Cerebellar nuclear complex (tissue), 1 donor: ENCODE data around the gene FHAD1.

Source experiments
- DNase-seq, 2 experiments: peaks; one replicate each; lab custom pipeline; 2025; lab: John Stamatoyannopoulos, UW

Gene FHAD1

DNA sequence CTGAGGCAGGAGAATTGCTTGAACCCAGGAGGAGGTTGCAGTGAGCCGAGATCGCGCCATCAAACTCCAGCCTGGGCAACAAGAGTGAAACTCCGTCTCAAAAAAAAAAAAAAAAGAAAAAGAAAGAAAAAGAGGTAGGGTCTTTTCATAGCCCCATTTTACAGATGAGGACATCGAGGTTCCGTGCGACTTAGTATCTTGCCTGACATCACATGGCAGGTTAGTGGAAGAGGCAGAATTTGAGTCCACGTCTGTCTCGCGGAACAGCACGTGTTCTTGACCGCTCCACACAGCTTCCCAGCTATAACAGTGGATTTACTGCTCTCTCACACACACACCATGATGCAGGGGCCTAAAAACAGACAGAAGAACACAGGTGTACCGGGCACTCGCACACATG, 192.3 kb downstream of the FHAD1 start:
- DNase-seq = no peak

DNA sequence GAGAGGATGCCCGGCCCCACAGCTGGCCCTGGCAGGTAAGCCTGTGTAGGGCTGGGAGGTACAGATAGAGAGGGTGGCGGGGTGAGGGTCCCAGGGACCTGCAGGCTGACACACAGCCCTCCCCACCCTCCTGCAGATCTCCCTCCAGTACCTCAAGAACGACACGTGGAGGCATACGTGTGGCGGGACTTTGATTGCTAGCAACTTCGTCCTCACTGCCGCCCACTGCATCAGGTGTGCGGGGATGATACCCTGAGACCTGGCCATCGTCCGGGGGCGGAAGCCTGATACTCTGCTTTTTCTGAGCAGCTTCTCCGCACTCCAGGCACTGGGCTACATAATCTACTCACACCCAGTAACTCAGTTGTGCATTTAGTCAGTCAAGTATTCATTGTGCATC, 193.3 kb downstream of the FHAD1 start:
- DNase-seq = no peak

DNA sequence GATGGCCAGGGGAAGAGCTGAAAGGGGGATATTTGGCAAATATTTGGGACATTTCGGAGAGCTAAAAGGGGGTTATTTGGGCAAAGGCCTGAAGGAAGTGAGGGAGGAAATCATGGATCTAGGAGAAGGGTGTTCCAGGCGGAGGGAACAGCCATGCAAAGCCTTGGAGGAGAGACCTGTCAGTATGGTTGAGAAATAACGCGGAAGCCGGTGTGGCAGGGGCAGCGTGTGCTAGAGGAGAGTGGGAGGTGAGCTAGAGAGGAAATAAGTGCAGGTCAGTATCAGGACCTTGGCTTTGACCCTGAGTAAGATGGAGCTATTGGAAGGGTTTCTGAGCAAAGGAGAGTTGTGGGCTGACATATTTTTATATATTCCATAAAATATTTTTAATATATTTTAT, 194.2 kb downstream of the FHAD1 start:
- no peak for DNase-seq

DNA sequence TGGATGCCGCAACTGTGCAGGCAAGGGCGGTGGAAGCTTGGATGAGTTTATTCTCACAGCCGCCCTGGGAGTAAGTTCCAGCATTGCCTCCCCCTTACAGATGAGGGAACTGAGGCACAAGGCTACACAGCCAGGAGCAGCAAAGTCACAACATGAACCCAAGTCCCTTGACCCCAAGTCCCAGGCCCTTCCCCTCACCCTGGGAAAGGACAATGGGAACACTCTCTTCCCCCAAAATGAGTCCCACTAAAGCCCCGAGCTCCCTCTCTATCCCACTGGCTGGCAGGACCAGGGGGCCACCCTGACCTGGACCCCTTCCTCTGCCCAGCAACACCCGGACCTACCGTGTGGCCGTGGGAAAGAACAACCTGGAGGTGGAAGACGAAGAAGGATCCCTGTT, 195.1 kb downstream of the FHAD1 start:
- no peak for DNase-seq

DNA sequence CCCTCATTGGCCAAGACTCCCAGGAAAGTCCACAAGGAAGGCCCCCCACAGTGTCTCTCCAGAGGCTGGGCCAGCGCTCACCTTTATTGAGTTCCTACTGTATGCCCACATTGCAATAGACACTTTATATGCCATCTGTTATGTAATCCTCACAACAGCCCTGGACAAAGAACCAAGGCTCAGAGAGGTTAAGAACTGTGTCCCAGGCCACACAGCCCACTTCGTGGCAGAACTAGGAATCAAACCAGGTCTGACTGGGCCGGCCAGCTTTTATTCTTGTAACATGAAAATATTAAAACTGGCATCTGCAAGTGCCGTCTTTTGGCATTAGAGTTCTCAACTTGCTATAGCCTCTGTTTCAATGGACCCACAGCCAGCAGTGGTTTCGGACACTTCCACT, 195.7 kb downstream of the FHAD1 start:
- DNase-seq = no peak

DNA sequence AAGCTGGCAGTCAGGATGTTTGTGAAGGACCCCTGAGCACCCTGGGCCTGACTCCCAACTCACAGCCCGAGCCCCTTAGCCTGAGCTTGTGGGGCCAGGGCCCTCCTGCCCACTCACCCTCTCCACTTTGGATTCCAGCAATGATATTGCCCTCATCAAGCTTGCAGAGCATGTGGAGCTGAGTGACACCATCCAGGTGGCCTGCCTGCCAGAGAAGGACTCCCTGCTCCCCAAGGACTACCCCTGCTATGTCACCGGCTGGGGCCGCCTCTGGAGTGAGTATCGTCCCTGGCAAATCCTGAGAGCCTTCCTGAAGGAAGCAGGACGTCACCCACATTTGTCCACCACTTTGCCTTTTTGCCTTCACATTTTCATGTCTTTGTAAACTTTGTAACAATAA, 196.3 kb downstream of the FHAD1 start:
- no peak for DNase-seq

DNA sequence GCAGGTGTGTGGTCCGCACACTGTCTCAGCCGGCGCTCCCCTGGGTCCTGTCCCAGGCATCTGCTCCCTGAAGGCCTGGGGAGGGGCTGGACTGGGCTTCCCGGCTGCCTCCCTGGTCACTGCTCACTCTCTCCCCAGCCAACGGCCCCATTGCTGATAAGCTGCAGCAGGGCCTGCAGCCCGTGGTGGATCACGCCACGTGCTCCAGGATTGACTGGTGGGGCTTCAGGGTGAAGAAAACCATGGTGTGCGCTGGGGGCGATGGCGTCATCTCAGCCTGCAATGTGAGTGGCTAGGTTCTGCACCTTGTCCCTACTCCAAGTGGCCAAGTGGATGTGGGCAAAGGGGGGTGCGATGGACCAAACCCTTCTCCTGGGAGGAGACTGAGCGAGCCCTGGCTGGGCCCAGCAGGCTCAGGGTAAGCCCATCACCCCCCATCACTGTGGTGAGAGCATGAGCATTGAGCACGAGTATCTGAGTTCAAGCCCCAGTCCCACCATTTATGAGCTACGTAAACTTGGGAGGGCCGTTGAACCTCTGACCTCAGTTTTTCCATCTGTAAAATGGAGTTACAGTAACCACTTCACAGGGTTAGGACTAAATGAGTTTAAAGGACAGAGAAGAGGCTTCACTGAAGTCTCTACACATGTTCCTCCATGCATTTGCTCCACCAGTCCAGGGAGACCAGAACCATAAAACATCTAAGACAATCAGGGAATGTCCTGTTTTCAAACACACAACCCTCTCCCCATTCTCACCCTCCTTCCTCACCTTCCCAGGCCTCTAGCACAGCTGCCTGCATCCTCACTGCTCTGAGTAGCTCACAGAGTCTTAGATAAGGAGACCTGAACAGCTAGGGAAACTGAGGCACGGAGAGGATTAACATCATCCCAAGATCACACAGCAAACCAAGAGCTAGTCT, 197.7 kb downstream of the FHAD1 start:
- DNase-seq = no peak

DNA sequence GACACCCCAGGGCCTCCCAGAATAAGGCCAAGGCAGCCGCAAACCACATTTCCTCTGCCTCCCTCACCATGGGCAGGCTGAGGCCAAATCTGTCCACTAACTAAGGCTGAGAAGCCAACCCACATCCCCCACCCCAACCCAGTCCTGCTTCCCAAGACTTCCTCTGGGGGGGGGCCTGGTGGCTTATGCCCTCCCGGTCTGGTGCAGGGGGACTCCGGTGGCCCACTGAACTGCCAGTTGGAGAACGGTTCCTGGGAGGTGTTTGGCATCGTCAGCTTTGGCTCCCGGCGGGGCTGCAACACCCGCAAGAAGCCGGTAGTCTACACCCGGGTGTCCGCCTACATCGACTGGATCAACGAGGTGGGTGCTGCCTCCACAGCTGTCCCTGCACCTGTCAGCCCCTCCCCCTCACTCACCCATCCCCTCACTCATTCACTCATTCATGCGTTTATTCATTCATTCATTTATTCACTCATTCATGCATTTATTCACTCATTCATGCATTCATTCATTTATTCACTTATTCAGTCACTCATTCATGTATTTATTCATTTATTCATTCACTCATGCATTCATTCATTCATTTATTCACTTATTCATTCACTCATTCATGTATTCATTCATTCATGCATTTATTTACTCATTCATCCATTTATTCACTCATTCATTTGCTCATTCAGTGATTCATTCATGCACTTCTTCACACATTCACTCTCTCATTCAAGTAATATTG, 198.5 kb downstream of the FHAD1 start:
- DNase-seq = no peak

DNA sequence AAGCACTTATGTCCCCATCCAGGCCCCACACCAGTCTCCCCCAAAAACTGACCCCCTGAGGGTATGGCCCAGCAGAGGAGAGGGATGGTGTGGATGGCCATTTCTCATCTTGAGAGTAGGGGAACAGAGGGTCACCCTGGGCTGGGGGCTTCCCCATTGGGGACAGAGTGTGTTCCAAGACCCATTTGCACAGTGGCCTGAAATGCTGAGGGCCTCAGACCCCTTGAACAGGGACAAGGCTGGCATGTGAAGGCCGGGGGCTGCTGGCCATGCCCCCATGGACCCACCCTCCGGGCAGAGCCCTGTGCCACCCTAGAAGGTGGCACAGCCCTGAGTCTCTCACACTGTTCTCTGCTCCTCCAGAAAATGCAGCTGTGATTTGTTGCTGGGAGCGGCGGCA, 199.2 kb downstream of the FHAD1 start:
- no peak for DNase-seq
